Ureter (tissue), 1 donor: ENCODE data around the gene AKAP13. TPM values are rescaled to one million over a fixed set of nuclear protein-coding genes. Genes with fewer than 3 reads are reported as not detected.
A peak's percentile ranks its signal among the peaks of the same experiment; 100 is the strongest.
"Not testable (repeated sequence)": the region's sequence is repeated elsewhere in the genome, so short reads cannot be mapped to it uniquely, and the experiment has no call there.

Experiments used
- DNase-seq: peaks from one replicate; pipeline ENCODE4 v3.0.0-alpha.2; 2020; ENCODE audit warnings: low spot score
- total RNA-seq: library from RNA; stranded (reverse); gene quantifications from one replicate; pipeline ENCODE4 v1.2.4, GENCODE V29; 2023
- donor health status: DM: yes; HTN: yes; CAD: no.

Gene AKAP13
- total RNA-seq, 1 donor from 2014 or later = 264 TPM

- no peak for DNase-seq
Observed at GRCh38 chr15:85563328-85563727, 182.9 kb downstream of the AKAP13 start.

DNA sequence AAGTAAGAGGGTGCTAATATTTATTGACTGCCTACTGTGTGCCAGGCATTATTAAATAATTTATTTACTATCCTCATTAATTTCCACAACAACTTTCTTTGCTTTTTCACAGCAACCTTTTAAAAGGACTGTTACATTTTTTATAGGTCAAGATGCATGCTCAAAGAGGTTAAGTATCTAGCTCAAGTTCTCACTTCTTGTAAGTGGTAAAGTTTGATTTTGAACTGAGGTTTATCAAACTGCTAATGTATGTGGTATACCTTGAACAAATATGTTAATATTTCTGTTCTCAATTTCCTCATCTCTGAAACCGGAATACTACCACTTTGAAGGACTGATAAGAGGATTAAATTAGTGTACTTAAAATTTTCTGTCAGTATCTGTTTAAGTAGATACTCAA is 183.3 kb downstream of the AKAP13 start:
- DNase-seq = no peak

GRCh38 chr15:85564686-85565085 is 184.3 kb downstream of the AKAP13 start:
- DNase-seq = no peak

DNA sequence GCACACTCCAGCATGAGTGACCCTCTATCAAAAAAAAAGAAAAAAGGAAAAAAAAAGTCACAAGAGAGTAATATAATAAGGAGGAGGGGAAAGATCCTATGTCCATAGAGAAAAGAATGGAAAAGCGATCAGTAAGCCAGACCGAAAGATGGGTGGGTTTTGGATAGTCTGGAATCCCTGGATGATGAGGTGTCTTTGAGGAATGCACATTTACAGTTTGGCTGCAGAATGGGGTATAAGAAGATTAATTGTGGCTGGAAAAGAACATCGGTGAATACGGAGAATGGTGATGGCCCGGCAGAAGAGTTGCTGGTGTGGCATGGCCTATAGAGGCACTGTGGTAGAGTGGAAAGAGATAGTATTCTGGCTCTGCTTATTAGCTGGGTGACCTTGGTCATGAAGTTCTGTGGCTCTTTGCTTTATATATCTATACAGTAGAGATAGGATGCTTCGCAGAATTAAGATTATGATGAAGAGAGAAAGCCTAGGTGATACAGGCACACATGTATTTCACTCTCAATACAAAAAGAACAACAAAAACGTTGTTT is 187.9 kb downstream of the AKAP13 start:
- no peak for DNase-seq

- DNase-seq = no peak
Observed at GRCh38 chr15:85570336-85570735, 189.9 kb downstream of the AKAP13 start.

DNA sequence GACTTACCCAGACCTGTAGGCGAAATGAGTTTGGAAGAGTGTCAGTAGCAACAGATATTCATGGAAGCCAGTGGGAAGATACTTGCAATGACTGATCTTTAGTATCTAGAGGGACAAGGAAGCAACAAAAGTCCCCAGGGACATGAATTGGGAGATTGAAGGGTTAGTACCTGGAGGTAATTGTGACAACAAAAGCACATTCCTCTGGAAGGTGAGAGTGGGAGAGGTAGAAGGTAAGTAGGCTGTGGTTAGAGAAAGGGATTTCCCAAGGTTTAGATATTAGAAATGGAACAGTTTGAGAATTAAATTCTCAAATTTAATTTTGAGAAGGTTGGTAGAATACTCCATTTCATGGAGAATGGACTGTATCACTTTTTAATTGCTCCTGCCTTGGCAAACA is 191.4 kb downstream of the AKAP13 start:
- DNase-seq = no peak

DNA sequence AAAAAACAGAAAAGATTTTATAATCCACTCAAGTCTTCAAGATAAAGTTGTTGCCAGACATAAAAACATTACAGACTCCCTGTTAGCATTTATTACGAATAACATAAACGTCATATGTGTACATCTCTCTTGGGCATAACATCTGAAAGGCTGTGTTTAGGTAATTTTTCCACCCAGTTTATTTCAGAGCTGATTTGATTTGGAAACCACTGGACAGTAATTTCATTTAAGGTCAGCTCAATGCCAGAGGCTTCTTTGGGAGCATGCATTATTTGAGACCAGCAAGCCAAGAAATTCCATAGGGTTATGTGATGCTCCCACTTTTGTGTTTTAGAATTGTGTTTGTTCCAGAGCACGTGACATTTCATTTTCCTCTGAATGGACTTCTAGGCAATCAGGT is 196.0 kb downstream of the AKAP13 start:
- no peak for DNase-seq

GRCh38 chr15:85578941-85579701 is 198.7 kb downstream of the AKAP13 start:
- no peak for DNase-seq

DNA sequence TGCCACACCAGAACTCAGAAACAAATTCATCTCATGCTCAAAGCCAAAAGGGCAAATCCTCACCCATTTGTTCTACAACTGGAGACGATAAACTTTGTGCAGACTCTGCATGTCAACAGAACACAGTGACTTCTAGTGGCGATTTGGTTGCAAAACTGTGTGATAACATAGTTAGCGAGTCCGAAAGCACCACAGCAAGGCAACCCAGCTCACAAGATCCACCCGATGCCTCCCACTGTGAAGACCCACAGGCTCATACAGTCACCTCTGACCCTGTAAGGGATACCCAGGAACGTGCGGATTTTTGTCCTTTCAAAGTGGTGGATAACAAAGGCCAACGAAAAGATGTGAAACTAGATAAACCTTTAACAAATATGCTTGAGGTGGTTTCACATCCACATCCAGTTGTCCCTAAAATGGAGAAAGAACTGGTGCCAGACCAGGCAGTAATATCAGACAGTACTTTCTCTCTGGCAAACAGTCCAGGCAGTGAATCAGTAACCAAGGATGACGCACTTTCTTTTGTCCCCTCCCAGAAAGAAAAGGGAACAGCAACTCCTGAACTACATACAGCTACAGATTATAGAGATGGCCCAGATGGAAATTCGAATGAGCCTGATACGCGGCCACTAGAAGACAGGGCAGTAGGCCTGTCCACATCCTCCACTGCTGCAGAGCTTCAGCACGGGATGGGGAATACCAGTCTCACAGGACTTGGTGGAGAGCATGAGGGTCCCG is 199.7 kb downstream of the AKAP13 start:
- peak; percentile 53 for DNase-seq

DNA sequence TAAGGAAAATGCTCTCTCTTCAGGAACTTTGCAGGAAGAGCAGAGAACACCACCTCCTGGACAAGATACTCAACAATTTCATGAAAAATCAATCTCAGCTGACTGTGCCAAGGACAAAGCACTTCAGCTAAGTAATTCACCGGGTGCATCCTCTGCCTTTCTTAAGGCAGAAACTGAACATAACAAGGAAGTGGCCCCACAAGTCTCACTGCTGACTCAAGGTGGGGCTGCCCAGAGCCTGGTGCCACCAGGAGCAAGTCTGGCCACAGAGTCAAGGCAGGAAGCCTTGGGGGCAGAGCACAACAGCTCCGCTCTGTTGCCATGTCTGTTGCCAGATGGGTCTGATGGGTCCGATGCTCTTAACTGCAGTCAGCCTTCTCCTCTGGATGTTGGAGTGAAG is 200.5 kb downstream of the AKAP13 start:
- DNase-seq = peak; percentile 65

DNA sequence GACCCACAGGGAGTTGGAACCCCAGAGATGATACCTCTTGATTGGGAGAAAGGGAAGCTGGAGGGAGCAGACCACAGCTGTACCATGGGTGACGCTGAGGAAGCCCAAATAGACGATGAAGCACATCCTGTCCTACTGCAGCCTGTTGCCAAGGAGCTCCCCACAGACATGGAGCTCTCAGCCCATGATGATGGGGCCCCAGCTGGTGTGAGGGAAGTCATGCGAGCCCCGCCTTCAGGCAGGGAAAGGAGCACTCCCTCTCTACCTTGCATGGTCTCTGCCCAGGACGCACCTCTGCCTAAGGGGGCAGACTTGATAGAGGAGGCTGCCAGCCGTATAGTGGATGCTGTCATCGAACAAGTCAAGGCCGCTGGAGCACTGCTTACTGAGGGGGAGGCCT is 201.1 kb downstream of the AKAP13 start:
- no peak for DNase-seq

DNA sequence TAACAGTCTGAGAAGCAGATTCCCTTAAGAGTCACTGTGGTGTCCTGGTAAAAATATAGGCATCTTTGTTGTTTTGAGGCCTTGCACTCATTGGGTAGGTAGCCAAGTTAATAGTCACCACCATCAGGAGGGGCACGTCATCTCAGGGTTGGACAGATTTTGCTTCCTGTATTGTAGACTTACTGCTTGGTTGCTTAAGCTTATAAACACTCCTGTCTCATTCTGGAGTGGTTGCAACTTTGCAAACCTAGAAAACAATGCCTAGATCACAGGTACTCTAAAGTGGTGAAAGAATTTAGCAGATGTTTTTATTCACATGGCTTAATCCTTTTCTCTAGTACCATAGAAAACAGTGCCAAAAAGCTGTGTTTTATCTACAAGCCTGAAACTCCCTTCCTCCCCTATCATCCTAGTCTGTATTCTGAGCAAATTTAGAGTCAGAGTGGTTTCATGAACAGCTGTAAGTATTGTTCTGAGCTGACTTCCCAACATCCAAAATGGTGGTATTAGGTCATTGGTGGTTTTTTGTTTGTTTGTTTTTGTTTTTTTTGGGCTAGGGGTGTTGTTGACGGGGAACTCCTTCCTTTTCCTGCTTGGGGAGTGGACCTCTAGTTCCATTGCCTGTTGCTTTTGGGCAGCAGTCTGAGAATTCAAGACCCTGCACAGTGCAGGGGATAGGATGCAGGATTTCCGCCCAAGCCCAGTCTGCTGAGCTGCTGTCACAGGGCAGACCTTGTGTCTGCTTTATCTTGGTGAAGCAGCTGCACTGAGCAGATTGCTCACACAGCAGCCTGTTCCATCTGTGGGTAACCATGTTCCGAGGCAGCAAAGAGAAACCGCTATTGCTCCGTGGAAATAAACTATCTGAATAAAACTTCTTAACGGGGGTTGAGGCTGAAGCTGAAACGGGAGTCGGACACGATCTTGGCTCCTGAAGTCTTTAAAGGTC is 202.0 kb downstream of the AKAP13 start:
- DNase-seq = peak; percentile 65

- DNase-seq = no peak
Observed at GRCh38 chr15:85583442-85583841, 203.0 kb downstream of the AKAP13 start.

DNA sequence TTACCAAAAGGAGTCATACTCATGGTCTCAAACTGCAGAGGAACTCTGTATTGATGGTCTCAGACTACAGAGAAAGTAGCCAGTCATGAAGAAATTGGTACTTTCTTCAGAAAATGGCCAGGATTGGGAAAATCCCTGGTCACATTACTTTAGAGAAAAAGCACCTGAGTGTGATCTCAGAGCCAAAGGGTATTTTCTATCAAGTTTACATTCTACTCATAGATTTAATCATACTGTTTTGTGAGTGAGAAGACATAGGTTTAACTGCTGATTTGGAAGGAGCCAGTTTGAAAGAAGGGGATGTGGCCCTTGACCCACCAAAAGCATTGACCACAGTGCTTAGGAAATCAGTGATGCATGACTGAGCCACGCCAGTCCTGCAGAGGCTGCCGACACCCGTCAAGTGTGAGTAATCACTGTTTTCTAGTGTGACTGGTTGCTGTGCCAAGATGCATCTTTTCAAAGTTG is 203.6 kb downstream of the AKAP13 start:
- no peak for DNase-seq

DNA sequence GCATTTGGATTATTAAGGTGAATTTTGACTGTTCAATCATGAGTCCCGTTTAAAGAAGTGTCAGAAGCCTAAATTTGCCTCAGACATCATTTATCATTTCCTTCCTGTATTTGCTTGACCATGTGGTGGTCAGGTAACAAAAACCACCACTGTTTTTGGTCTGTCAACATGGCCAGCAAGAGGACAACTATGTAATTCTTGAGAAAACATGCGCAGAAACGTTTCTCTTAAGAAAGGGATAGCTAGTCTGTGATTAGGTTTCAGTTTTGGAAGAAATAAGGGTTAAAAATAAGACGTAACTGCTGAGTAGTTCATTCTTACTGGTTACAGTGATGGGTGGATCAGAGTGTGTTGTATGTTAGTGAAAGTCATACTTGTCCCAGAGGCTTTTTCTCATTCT is 204.5 kb downstream of the AKAP13 start:
- no peak for DNase-seq

- not testable (repeated sequence) for DNase-seq
Observed at GRCh38 chr15:85586196-85586595, 205.8 kb downstream of the AKAP13 start.

DNA sequence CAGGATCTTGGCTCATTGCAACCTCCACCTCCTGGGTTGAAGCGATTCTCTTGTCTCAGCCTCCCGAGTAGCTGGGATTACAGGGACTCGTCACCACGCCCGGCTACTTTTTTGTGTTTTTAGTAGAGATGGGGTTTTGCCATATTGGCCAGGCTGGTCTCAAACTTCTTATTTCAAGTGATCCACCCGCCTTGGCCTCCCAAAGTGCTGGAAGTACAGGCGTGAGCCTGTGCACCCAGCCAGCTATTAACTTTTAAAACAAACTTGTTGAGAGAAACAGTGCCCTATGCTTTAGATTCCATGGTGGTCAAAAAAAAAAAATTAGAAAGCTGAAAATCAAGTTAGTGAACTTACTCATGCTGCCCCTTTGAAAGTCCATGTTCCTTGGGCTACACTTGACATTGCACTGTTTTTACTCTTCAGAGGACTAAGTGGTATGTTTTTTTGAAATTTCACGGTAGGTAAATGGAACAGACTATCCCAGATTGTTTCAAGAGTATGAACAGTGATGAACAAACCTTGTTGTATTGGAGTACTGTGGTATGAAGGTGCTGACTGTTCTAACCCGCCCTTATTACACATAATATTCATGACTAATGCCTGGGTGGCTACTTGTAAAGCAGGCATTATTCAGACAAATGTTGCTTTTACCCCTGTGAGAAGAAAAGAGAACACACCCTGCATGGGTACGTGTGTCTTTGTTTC is 207.5 kb downstream of the AKAP13 start:
- no peak for DNase-seq

DNA sequence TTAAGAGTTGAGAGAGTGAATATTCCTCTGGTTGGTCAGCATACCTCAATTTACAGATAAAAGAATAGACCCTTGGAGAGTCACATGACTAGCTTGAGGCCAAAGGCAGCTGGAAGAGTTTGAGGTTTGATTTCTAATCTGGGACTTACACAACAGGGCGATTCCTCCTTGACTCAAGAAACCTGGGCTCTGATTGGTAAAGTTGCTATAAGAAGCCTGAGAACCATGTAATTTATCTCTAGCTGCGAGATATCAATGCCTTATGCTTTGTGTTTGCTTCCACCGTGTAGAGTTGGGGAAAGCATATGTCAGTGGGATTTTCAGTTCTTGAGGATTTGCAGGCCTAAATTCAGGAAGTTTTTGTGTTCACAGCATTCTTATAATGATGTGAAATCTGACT is 208.3 kb downstream of the AKAP13 start:
- DNase-seq = no peak

DNA sequence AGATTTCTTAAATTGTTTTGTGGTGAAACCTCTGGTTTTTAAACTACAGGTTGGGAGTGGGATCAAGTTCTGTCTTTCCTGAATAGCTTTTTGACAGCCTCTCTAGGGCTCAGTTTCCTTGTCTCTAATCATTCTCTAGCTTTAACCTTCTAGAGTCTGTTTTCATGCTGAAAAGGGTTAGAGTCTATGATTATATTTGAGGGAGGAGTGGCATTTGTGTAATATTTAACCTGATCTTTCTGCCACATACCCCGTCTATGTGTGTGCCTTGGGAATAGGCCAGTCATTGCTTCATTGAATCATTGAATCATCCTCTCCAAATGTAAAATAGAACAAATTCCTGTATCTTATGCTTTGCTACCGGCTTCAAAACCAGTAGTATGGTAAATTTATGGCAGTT is 209.4 kb downstream of the AKAP13 start:
- DNase-seq = no peak

GRCh38 chr15:85591622-85592021 is 211.2 kb downstream of the AKAP13 start:
- no peak for DNase-seq

DNA sequence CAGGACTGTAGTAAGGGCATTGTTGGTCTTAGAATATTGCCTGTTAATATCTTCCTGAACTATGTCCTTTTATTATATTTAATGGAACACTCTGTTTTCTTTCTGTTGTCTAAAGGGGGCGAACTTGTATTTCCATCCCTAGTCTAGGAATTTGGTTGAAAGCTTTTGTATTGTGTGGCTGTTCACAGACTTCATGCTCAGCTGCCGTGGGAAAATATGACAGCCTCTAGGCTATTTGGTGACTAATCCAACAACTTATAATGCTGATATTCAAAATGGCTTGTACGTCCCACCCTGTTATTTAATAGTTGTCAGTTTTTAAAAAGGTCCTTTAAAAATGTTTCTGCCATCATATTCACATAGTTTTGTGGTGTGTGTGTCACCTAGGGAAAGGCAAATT is 211.7 kb downstream of the AKAP13 start:
- no peak for DNase-seq
